C1 segment of cervical spinal cord (tissue), 14 donors: ENCODE results near the gene DNHD1.
A peak's percentile ranks its signal among the peaks of the same experiment; 100 is the strongest.

ENCODE experiments used
- DNase-seq, 14 donors: peaks; one replicate each; lab custom pipeline; 2025; lab: John Stamatoyannopoulos, UW

DNHD1 gene

DNA sequence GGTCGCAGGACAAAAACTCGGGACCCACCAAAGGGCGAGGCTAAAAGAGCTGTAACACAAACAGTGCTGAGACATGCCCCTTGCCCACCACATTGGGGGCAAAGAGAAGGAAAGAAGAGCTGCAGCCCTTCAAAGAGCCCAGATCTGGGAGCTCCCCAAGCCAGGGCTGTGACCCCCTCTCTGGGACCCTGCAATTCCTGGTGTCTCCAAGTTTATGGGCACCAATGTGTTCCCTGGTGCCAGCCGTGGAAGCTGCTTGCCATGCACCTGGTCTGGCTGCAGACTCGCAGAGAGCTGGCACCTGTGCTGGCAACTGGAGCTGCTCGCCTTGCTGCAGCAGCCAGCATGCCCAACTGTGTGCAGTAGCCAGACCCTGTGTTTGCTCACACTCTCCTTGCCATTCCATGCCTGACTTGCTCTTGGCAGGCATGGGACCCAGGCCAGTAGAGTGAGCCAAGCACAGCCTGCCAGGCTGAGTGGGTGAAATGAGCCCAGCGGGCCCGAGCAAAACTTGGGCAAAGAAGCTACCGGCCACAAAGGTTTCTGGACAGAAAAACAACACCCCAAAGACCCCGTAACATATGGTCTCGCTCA is 90.4 kb downstream of the DNHD1 start:
- DNase-seq, result peak in 8 of 14 donors; percentile 27 to 87 (median 38)

DNA sequence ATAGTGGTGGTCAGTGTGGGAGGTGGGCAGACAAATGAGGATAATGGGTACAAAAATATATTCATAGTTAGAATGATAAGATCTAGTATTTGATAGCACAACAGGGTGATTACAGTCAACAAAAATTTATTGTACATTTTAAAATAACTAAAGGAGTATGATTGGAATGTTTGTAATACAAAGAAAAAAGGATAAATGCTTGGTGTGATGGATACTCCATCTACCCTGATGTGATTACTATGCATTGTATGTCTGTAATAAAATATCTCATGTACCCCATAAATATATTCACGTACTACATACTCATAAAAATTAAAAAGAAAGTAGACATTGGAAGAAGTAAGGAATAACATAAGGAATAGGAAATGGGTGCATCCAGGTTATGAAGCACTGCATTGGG is 90.9 kb downstream of the DNHD1 start:
- DNase-seq, result no peak

GRCh38 chr11:6594142-6594768 is 97.2 kb downstream of the DNHD1 start:
- DNase-seq, result no peak

GRCh38 chr11:6596239-6596877 is 99.3 kb downstream of the DNHD1 start:
- peak in 3 of 14 donors; percentile 14 to 58 (median 27) for DNase-seq

DNA sequence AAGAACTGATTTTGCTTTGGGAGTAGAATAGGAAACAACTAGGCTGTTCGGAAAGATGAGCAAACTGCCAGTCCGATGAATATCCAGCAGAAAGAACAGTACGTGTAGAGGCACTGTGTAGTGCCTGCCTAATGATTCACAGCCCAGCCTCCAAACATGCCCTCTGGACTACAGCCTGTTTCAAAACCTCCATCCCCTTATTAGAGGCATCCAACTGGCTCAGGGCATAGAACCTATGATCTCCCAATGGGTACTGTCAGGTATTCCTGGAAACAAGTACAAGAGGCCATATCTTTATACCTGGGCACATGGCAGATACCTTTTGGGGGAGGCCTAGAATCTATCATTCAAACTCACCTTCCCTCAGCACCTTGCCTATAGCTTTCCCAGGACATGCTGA is 101.5 kb downstream of the DNHD1 start:
- DNase-seq, result no peak

- no peak for DNase-seq
These were observed 102.4 kb downstream of the DNHD1 start for GRCh38 chr11:6599449-6599848.

DNA sequence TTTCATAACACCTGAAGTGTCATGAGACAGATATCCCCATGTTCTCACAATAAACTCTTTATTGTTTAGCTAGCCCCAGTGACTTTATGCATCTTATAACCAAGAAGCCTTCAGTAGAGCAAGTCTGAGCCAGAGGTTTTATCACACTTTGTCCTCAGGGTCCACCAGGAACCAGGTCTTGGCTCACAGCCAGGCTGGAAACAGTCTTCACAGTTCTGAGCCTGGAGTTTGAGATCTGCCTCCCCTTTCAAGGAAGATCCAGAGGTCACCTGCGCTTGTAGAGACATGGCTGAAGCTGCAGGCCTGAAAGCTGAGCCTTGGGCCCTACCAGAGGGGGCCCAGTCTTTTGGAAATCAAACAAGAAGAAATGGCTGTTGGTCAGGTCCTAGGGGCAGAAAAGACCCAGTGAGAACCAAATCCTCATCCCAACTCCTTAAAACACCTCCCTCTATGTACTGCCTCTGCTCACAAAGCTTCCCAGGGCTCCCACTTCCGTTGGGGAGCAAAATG is 102.9 kb downstream of the DNHD1 start:
- DNase-seq, result no peak

DNA sequence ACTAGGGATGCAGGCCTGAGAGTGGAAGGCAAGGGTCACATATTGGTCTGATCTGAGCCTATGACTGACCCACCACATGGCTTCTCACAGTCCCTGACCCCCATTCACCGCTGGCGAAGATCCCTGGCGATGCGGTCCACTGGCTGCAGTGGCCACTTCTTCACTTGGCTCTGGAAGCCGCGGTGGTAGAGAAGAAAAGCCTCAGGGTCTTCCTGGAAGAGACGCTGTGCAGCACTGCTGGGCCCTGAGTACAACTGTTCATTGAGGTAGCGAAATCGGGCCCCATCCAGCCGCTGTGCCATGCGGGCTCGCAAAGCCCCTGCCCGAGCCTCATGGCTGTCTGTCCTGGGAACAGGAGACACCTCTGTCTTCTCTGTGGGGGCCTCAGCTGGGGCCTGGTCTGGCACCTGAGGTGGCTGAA is 104.0 kb downstream of the DNHD1 start:
- DNase-seq, result no peak

- no peak for DNase-seq
These were observed 105.2 kb downstream of the DNHD1 start for GRCh38 chr11:6602096-6602940.

GRCh38 chr11:6603287-6604080 is 106.4 kb downstream of the DNHD1 start, which contains the start of the genes ILK and RRP8:
TSS of gene ILK (plus strand) at chr11:6603774. CDS start at chr11:6604272, 498 bp downstream.
TSS of gene RRP8 (minus strand) at chr11:6603616. CDS start at chr11:6603502, 114 bp downstream.
- DNase-seq, result peak; percentile 34 to 90 (median 87)

GRCh38 chr11:6604081-6604626 is 107.1 kb downstream of the DNHD1 start:
- DNase-seq, result peak in 12 of 14 donors; percentile 31 to 72 (median 58)

DNA sequence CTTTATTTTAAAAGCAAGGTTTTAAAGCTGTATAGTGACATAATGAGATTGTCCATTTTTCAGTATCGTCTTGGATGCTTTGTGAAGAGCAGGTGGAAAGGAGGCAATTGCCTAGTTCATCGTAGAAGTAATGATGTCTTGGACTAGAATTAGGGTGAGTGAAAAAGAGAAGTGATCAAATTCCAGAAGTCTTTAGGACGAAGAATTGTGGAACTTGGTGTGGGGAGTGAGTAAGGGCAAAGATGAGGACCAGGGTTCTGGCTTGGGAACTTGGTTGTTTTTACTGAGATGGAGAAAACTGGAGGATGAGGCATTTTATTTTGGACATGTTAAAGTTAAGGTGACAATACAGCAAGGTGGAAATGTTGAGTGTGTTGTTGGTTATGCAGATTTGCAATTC is 107.7 kb downstream of the DNHD1 start:
- DNase-seq, result no peak

- peak in 12 of 14 donors; percentile 14 to 83 (median 63) for DNase-seq
These were observed 109.5 kb downstream of the DNHD1 start for GRCh38 chr11:6606471-6607189.

- DNase-seq, result no peak
These were observed 110.2 kb downstream of the DNHD1 start for GRCh38 chr11:6607190-6607795.

- DNase-seq, result no peak
These were observed 110.9 kb downstream of the DNHD1 start for GRCh38 chr11:6608011-6608410.

GRCh38 chr11:6608726-6609501 is 111.8 kb downstream of the DNHD1 start:
- no peak for DNase-seq

GRCh38 chr11:6609502-6610015 is 112.5 kb downstream of the DNHD1 start:
- DNase-seq, result no peak

GRCh38 chr11:6610591-6610990 is 113.5 kb downstream of the DNHD1 start:
- no peak for DNase-seq
